Gastrocnemius medialis (tissue), 4 donors: Measurements from ENCODE around the gene KCNAB1.

Source experiments
- POLR2A ChIP-seq, 2 donors: fragments of 450-650 bp; IDR thresholded peaks; one replicate each; pipeline ENCODE4 v1.6.1; 2017; ENCODE audit warnings: antibody characterized with exemption in 2 of 2, mild to moderate bottlenecking in 2 of 2, moderate library complexity in 2 of 2
- TF ChIP-seq, protein P1 (sequence below), 5 experiments: fragments of 450-650 bp in 3 of 5; fragments of 200-600 bp in 2 of 5; sonication (generic) in 2 of 5; IDR thresholded peaks in 4 of 5; conservative IDR thresholded peaks in 1 of 5; 1 replicate in 4 of 5; 2 replicates in 1 of 5; pipeline ENCODE4 v1.5.1; 2016 to 2019; ENCODE audit warnings: antibody characterized with exemption in 5 of 5, mild to moderate bottlenecking in 3 of 5, moderate library complexity in 3 of 5

DNA sequence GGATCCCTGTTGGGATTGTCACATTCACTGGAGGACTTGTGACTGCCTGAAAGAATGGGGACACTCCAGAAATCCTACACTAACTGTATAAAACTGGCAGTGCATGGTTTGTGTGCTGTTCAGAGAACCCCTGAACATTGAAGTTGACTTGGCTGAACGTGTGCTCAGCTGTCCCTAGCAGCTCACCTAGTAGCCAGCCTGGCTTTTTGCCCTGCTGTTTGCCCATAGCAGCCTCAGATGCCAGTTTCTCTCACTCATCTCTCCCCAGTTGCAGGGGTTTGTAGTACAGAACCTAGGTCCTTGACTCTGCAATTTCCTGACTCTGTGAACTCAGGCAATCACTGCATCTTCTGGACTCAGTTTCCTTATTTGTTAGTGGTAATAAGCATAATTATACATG, 63.0 kb downstream of the KCNAB1 start:
- TF ChIP-seq POLR2A (IDR thresholded peaks at IDR 0.05): no peak
- TF ChIP-seq, protein P1, sequence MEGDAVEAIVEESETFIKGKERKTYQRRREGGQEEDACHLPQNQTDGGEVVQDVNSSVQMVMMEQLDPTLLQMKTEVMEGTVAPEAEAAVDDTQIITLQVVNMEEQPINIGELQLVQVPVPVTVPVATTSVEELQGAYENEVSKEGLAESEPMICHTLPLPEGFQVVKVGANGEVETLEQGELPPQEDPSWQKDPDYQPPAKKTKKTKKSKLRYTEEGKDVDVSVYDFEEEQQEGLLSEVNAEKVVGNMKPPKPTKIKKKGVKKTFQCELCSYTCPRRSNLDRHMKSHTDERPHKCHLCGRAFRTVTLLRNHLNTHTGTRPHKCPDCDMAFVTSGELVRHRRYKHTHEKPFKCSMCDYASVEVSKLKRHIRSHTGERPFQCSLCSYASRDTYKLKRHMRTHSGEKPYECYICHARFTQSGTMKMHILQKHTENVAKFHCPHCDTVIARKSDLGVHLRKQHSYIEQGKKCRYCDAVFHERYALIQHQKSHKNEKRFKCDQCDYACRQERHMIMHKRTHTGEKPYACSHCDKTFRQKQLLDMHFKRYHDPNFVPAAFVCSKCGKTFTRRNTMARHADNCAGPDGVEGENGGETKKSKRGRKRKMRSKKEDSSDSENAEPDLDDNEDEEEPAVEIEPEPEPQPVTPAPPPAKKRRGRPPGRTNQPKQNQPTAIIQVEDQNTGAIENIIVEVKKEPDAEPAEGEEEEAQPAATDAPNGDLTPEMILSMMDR (IDR thresholded peaks at IDR 0.05 in 4 of 5, conservative IDR thresholded peaks at IDR 0.05 in 1 of 5): no peak
